Sigmoid colon (tissue), 4 donors: Measurements from ENCODE around the gene CA9.

Source experiments
- EP300 ChIP-seq, 4 donors: sonication (generic); formaldehyde crosslinking; IDR thresholded peaks; one replicate each; pipeline ENCODE4 v1.6.1; 2017; ENCODE audit warnings: antibody characterized with exemption in 4 of 4
- POLR2A ChIP-seq, 2 donors: fragments of 450-650 bp; IDR thresholded peaks; one replicate each; pipeline ENCODE4 v1.6.1; 2016; ENCODE audit warnings: antibody characterized with exemption in 2 of 2, mild to moderate bottlenecking in 2 of 2, moderate library complexity in 2 of 2
- POLR2AphosphoS5 ChIP-seq, 4 donors: sonication (generic); formaldehyde crosslinking; IDR thresholded peaks; one replicate each; pipeline ENCODE4 v1.6.1; 2017; ENCODE audit warnings: antibody characterized with exemption in 4 of 4
- TF ChIP-seq, protein P1 (sequence below), 4 experiments: fragments of 450-650 bp in 3 of 4; fragments of 200-600 bp in 1 of 4; IDR thresholded peaks; one replicate each; pipeline ENCODE4 v1.5.1; 2016 to 2019; ENCODE audit warnings: antibody characterized with exemption in 4 of 4, mild to moderate bottlenecking in 3 of 4, moderate library complexity in 2 of 4

DNA sequence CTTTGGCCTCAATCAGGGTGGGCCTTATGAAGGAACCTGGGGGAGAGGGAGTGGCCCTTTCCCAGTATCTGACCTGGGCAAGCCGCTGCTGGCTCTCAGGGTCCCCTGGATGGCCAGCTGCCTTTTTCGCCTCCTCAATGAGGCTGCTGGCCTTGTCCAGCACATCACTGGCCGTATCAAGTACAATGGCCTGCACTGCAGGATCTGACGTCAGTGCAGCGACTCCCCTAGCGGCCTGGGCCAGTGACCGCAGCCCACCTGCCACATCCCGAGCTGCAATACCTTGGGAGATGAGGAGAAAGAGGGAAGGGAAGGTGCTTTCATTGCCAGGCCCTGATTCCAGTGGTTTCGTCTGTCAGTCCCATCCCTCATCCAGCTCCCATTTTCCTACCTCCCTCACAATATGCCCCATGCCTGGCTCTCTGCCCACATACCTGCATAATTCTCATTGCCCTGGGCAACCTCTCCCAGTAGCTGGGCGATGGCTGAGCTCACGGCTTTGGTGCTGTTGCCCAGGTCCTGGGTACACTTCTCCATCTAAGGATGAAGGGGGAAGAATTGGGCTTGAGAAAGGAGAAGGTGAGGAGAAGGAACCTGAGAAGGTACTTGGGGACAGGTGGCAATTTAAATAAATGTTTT is 39.2 kb downstream of the CA9 start:
- TF ChIP-seq, protein P1, sequence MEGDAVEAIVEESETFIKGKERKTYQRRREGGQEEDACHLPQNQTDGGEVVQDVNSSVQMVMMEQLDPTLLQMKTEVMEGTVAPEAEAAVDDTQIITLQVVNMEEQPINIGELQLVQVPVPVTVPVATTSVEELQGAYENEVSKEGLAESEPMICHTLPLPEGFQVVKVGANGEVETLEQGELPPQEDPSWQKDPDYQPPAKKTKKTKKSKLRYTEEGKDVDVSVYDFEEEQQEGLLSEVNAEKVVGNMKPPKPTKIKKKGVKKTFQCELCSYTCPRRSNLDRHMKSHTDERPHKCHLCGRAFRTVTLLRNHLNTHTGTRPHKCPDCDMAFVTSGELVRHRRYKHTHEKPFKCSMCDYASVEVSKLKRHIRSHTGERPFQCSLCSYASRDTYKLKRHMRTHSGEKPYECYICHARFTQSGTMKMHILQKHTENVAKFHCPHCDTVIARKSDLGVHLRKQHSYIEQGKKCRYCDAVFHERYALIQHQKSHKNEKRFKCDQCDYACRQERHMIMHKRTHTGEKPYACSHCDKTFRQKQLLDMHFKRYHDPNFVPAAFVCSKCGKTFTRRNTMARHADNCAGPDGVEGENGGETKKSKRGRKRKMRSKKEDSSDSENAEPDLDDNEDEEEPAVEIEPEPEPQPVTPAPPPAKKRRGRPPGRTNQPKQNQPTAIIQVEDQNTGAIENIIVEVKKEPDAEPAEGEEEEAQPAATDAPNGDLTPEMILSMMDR (IDR thresholded peaks at IDR 0.05), result no peak
- TF ChIP-seq POLR2A (IDR thresholded peaks at IDR 0.05) (no peak), EP300 (IDR thresholded peaks at IDR 0.05) (no peak), POLR2AphosphoS5 (IDR thresholded peaks at IDR 0.05) (peak in 1 of 4 donors; percentile 8)
